HG02943 (cell line): ENCODE measurements around the gene HYAL3.
"Not testable (repeated sequence)": the region's sequence is repeated elsewhere in the genome, so short reads cannot be mapped to it uniquely, and the experiment has no call there.

Experiments
- ATAC-seq: cut with Tn5 transposase; IDR thresholded peaks from one replicate; pipeline ENCODE4 v1.9.1; 2021; ENCODE audit warnings: mild to moderate bottlenecking, low read depth, moderate library complexity; ENCODE audit not compliant: unreplicated experiment

The HYAL3 gene

DNA sequence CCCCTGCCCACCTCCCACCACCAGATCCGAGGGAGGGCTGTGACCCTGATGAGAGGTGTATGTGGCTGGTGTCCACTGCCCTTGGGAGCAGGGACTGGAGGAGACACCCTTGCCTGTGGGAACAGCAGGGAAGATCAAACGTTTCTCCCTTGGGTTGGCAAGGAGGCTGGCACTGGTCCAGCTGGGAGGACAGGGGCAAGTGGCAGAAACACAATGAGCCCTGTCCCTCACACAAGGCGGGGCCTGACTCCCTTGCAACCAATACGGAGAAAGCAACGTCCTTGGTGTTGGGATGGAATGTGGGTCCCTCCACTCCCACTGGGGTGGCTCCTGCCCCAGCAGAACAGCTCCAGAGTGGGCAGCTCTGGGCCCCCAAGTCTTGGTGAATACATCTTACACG, 18.1 kb upstream of the HYAL3 start:
- no peak for ATAC-seq

DNA sequence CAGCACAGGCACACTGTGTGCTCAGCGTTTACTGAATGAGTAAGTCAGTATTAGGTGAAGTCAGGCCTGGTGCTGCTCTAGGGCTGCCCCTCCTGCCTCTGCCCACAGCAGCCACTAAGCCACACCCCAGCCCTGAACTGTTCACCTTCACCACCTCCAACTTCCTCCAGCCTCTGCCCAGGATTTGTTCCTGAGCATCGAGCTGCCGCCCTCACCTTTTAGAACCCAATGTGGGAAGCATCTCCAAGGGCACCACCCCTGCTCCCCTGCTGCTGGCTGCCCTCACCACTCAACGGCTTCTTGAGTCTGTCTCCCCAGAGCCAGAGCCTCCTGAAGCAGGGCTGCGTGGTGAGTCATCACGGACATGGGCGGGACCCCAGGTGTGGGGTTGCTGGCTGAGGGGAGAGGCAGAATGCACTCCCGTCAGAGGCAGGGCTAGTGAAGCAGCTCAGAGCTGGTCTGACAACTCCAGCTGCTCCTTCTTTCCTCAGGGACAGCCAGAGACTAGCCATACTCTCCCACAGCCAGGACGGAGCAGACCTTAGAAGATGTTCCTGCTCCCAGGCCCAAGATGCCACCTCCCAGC, 17.5 kb upstream of the HYAL3 start:
- ATAC-seq: no peak

- no peak for ATAC-seq
Observed at GRCh38 chr3:50314816-50315215, 15.6 kb upstream of the HYAL3 start.

GRCh38 chr3:50314342-50314741, 15.1 kb upstream of the HYAL3 start:
- no peak for ATAC-seq

DNA sequence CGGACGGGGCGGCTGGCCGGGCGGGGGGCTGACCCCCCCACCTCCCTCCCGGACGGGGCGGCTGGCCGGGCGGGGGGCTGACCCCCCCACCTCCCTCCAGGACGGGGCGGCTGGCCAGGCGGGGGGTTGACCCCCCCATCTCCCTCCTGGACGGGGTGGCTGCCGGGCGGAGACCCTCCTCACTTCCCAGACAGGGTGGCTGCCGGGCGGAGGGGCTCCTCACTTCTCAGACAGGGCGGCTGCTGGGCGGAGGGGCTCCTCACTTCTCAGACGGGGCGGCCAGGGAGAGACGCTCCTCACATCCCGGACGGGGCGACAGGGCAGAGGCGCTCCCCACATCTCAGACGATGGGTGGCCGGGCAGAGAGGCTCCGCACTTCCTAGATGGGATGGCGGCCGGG, 12.8 kb upstream of the HYAL3 start:
- ATAC-seq: not testable (repeated sequence)

- ATAC-seq: no peak
Observed at GRCh38 chr3:50304601-50305000, 5.4 kb upstream of the HYAL3 start.

- no peak for ATAC-seq
Observed at GRCh38 chr3:50303013-50303815, 4.0 kb upstream of the HYAL3 start, which contains the start of gene HYAL1. Gene HYAL1, minus strand, starts transcription at chr3:50303574. Its CDS starts 618 bp downstream, at chr3:50302956.

DNA sequence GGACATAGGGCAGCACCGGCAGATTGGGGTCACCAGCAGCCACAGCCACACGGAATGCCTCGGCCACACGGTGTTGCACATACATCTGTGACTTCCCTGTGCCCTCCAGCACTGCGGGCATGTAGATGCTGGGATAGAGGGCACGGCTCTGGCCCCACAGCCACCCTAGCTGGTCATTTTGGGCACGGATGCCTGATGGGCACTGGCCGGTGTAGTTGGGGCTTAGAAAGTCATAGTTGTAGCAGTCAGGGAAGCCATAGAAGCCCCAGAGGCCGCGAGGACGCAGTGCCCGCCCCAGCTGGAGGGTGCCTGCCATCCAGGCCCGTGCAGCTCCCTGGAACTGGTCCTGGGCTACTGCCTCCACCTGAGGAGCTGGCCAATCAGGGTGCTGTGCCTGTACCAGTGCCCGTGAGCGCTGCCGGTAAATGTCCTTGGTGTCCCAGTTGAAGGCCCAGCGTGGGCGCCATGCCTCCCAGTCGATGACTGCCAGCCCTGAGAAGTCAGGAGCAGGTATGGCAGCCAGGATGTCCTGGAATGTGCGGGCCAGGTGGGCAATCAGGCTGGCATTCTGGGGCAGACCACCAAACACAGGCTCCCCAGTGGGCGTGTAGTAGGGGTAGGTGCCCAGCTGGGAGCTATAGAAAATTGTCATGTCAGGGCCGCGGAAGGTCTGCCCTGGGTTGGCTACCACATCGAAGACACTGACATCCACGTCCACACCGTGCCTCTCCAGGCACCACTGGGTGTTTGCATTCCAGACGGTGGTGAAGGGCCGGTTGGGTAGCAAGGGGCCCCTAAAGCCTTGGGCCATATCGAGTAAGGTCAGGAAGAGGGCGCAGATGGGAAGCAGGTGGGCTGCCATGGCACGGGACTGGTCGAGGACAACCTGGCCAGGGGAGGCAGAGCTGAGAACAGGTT, 3.1 kb upstream of the HYAL3 start:
- ATAC-seq: no peak

DNA sequence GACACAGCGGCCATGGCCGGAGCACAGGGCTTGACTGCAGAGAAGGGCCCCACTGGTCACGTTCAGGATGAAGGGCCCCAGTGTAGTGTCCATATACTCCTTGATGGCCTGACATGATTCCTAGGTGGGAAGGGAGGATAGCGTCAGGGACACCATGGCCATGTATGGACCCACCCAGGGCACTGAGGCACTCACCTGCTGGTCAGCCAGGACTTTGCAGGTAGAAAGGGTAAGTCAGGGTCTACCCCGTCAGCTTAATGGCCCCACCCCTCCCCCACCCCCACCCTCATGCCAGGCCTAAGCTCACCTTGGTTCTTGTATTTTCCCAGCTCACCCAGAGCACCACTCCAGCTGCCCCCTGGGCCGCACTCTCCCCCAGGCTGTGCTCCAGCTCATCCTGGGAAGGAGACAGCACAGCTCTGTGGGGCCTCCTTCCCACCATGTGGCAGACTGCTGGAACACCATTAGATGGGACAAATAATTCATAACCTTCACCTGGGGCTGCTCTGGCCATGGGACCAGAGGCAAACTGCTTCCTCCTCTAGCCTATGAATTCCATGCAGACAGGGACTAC, 1.6 kb upstream of the HYAL3 start:
- no peak for ATAC-seq

DNA sequence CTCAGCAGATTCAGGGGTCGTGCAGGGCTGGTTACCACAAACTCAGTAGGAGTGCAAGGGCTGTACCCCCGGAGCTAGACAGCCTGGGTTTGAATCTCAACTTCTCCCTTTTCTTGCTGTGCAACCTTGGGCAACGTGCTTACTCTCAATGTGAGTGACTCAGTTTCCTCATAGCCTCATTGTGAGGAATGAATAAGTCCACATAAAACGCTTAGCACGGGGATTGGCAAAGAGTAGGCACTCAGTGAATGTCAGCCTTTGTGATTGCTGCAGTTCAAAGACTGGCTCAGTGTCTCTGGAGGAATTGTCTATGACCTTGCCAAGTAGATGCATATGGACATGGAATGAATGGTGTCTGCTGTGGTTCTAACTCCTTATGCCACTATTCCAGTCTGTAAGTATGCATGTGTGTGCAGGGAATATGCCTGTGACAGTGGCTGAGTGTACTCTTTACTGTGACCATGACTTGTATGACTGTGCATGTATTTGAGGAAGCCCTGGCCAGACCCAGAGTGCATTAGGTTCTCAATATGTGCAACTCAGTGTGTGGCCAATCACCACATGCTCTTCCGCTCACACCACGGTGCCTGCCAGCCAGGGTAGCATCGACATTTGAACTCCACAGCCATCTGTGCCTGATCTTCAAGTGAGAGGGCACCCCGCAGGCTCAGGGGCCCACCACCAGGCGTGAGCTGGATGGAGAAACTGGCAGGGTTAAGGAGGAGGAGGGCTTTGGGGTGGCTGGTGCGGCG, 900 bp upstream of the HYAL3 start:
- no peak for ATAC-seq

GRCh38 chr3:50299638-50299928, 378 bp upstream of the HYAL3 start:
- ATAC-seq: no peak

DNA sequence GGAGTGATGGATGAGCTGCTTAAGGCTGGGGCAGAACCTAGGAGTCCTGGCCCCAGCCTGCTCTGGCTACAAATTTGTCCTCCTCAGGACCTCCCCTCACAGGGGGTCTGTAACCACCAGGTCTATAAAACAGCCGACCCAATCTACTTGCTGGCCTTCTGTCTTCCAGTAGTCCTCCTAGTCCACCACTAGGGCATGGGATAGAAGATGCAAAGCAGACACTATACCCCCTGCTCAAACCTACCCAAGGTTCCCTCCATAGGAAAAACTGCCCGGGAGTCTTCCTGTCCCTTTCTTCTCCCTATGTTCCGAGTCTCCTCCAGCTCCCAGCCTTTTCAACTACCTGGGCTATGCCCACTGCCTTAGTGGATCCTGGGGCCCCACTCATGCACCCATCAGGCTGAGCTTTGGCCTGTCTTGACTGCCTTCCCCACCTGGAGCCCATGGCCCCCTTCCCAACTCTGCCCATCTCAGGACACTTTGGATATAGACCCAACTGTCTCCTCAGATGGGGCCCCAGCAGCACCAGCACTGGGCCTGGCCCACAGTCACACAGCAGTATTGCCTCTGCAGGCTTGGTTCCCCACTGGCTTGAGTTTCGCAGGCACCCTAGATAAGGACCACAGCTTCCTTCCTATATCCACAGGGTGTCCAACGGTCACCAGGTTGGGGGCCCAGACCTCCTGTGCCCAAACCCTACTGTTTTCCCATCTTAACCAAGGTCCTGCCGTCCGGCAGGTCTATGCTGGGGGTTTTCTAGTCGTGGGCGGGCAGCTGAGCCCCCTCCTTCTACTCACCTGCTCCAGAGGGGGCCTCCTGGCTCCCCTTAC, 1.1 kb downstream of the HYAL3 start:
- no peak for ATAC-seq

DNA sequence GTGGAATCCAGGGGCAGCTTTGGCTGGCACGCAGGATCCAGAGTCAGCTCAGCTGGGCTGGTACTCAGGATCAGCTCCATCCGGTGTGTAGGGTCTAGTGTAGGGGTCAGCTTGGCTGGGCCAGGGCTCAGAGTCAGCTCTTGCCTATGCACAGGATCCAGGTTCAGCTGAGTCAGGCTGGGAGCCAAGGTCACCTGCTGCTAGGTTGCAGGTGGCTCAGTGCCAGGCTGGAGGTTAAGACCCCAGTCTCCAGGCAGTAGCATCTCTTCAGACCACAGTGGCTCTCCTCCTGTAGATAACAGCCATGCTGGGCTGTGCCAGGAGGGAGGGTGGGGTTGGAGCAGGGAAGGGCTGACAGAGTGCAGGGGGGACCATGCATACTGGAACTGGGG, 1.8 kb downstream of the HYAL3 start:
- ATAC-seq: no peak

DNA sequence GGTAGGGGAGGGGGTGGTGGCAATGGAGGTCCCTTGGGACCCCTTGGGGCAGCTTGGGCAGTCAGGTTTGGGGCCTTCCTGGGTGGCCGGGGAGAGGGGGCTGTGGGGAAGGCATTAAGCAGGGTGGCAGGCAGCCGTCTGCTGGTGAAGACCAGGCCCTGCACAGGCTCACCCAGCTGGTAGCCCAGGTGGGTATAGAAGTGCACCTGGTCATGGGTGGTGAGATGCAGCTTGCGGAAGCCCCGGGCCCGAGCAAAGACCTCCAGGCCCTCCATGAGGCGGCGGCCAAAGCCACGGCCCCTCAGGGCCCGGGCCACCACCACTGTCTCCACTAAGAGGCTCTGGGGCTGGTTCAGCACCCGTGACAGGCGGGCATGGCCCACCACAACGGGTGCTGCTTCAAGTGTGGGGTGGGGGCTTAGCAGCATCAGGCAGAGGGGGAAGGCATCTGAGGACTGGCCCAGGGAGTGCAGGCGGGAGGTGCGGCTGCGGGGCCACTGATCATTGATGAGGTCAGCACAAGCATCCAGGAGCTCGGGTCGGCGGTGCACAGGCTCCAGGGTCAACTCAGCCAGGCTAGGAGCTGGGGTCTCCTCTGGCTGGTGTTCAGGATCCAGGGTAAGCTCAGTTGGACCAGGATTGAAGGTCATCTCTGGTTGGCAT, 2.4 kb downstream of the HYAL3 start:
- no peak for ATAC-seq

DNA sequence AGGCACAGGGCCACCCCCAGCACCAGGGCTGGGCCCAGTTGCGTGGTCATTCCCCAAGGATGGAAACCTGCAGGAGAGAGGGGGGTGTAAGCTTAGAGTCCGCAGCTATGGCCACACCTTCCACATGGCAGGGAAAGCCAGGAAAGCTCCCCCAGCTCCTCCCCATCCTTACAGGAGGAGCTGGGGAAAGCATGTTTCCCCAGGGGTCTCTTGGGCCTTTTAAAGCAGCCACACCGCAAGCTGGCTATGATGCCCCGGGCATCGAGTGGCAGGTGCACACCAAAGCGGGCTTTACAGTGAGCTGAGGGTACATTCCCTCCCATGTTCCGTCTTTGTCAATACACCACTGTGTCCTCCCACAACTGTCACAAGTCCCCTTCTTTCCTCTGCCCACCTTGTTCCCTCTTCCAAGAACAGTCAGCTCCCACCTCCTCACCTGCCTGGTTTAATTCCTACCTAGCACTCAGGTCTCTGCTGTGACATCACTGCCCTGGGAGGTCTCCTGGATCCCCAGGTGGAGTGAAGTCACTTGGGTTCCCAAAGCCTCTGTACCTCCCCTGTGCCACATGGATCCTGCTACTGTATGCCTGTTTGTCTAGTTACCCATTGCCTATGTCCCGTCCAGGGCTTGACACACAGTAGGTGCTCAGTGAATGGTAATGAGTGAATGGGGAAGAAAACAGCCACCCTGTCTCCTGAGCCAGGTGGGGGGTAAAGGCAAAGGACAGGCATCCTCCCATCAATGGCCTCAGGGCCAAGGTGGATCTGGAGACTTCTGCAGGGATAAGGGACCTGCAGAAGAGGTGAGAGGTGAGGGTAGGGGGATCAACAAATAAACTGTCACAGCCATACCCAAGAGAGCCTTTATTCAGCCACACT, 3.4 kb downstream of the HYAL3 start:
- ATAC-seq: no peak

DNA sequence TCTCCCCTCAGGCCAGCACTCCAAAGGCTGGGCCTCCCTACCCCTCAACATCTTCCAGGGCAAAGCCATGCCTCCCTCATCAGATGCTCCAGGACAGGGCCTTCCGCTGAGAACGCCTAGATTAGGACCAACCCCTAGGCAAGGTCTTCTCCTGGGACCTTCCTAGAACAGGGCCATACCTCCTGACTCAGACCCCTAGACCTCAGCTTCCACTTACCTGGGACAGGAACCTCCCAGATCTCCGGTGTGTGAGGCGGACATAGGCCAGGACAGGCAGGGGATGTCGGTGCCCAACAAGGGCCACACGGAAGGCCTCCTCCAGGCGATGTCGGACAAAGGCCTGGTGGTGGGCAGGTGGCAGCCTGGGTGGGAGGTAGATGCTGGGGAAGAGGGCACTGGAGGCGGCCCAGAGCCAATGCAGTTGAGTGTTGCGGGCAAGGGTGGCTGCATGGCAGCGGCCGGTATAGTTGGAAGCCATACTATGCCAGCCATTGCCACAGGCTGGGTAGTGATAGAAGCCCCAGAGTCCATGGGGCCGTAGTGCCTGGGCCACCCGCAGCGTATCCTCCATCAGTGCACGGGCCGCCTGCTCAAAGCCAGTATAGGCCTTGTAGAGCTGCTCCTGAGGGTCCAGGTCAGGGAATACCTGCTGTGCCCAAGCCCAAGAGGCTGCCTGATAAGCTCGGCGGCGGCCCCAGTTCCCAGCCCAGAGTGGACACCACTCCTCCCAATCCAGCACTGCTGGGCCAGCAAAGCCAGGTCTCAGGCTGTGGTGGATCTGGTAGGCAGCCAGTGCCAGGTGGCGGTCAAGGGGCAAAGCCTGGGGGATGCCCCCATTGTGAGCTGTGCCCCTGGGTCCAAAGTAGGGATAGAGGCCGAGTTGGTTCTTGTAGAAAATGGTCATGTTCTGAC, 4.5 kb downstream of the HYAL3 start:
- no peak for ATAC-seq

GRCh38 chr3:50294089-50294488, 5.1 kb downstream of the HYAL3 start:
- no peak for ATAC-seq
